Endodermal cell (in vitro differentiated cells): ENCODE measurements around the gene MKS1. TPM values are rescaled to one million over a fixed set of nuclear protein-coding genes. Genes with fewer than 3 reads are reported as not detected.

ENCODE experiments used
- DNase-seq: peaks from one replicate; pipeline ENCODE4 v3.0.0-alpha.2; 2017
- H3K27ac ChIP-seq: 2 replicates; pipeline ENCODE4 v1.5.1; 2013; ENCODE audit warnings: mild to moderate bottlenecking, low read depth, low read length, moderate library complexity
- H3K27me3 ChIP-seq: 2 replicates; pipeline ENCODE4 v1.6.1; 2013; ENCODE audit warnings: mild to moderate bottlenecking, low read length, moderate library complexity; ENCODE audit not compliant: insufficient read depth, control insufficient read depth, poor library complexity, severe bottlenecking
- H3K36me3 ChIP-seq: 2 replicates; pipeline ENCODE4 v1.7.0; 2013; ENCODE audit warnings: mild to moderate bottlenecking, low read length, moderate library complexity; ENCODE audit not compliant: control insufficient read depth, insufficient read depth
- H3K4me1 ChIP-seq: one replicate; pipeline ENCODE4 v1.7.0; 2013; ENCODE audit warnings: low read length; ENCODE audit not compliant: control insufficient read depth, insufficient read depth
- H3K4me3 ChIP-seq: 2 replicates; pipeline ENCODE4 v1.5.1; 2013; ENCODE audit warnings: mild to moderate bottlenecking, low read length, moderate library complexity
- H3K9ac ChIP-seq: 2 replicates; pipeline ENCODE4 v1.6.1; 2013; ENCODE audit warnings: mild to moderate bottlenecking, low read length, moderate library complexity; ENCODE audit not compliant: poor library complexity, severe bottlenecking; ENCODE audit errors: extremely low read depth
- H3K9me3 ChIP-seq: 2 replicates; pipeline ENCODE4 v1.6.1; 2013; ENCODE audit warnings: mild to moderate bottlenecking, low read length, moderate library complexity; ENCODE audit not compliant: control insufficient read depth
- H3K27ac Mint-ChIP-seq: 2 replicates; pipeline ENCODE4 v1.8.0; 2020; ENCODE audit warnings: mixed read lengths
- H3K27me3 Mint-ChIP-seq: 2 replicates; pipeline ENCODE4 v1.8.0; 2021; ENCODE audit warnings: mild to moderate bottlenecking, mixed read lengths; ENCODE audit not compliant: insufficient read depth
- H3K36me3 Mint-ChIP-seq: 2 replicates; pipeline ENCODE4 v1.8.0; 2020; ENCODE audit warnings: low read depth, mixed read lengths
- H3K4me1 Mint-ChIP-seq: 2 replicates; pipeline ENCODE4 v1.8.0; 2020; ENCODE audit warnings: mixed read lengths
- H3K4me3 Mint-ChIP-seq: 2 replicates; pipeline ENCODE4 v1.8.0; 2020; ENCODE audit warnings: mild to moderate bottlenecking, moderate library complexity, mixed read lengths
- H3K9me3 Mint-ChIP-seq: 2 replicates; pipeline ENCODE4 v1.8.0; 2020; ENCODE audit warnings: mild to moderate bottlenecking, mixed read lengths
- WGBS, 2 experiments: methylation state at CpG; one replicate each; pipeline versions ENCODE4 v1.1.5 to v1.1.7; 2013; ENCODE audit warnings: missing lambda C conversion rate in 2 of 2, mixed read lengths in 1 of 2; ENCODE audit not compliant: insufficient coverage in 1 of 2, insufficient read length in 1 of 2; 5-methylcytosine and 5-hydroxymethylcytosine counted together
- total RNA-seq, 2 donors: library from RNA; stranded (reverse); fragmentation: NEBNext Ultra II Directional in 1 of 2; extraction: Animal tissue kit (Norgen Biotek cat#: 25700) in 1 of 2; gene quantifications; 2 replicates in 1 of 2; 3 replicates in 1 of 2; pipeline ENCODE4 v1.2.1, GENCODE V29; 2021
- TF ChIP-seq, protein P1 (sequence below): fragments of 200-600 bp; sonication (generic); conservative IDR thresholded peaks from 2 replicates; pipeline ENCODE4 v1.5.0; 2021; ENCODE audit warnings: antibody characterized with exemption, mild to moderate bottlenecking

Gene MKS1
- total RNA-seq, 2 donors from 2014 or later: 31.8 to 32.2 TPM

DNA sequence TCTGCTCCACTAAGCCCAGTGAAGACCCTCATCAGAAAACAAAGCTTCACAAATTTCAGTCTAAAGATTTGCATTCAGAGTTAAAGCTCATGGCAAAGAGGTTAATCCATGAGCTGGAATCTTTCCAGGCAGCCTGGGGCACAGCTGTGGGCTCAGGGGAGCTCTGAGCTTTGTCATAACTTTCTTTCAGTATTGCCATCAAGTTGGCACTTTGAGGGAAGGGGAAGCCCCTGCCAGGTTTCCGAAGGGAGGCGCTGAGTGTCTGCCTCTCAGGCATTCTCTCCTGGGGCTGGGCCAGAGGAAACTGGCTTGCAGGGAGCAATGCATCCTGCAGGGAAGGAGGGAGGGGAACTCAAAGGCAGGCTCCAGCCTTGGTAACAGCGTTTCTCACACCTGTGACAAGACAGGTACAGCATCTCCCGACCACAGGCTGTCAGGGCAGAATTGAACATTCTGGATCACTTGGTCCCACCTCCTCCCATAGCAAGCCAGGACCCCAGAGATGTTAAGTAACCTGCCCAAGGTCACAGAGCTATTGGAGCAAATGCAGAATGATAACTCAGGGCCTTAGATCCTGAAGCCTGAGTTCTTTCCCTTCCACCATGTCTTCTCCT is 23.2 kb upstream of the MKS1 start:
- H3K4me1 Mint-ChIP-seq: no peaks in the 10 kb centered on the region
- peak; percentile 85 for DNase-seq
- no peaks in the 10 kb centered on the region for H3K9me3 Mint-ChIP-seq
- H3K36me3 ChIP-seq: no peaks in the 10 kb centered on the region
- no peak overlapping the region for H3K4me3 ChIP-seq
- H3K27ac ChIP-seq: no peak overlapping the region
- TF ChIP-seq, protein P1, sequence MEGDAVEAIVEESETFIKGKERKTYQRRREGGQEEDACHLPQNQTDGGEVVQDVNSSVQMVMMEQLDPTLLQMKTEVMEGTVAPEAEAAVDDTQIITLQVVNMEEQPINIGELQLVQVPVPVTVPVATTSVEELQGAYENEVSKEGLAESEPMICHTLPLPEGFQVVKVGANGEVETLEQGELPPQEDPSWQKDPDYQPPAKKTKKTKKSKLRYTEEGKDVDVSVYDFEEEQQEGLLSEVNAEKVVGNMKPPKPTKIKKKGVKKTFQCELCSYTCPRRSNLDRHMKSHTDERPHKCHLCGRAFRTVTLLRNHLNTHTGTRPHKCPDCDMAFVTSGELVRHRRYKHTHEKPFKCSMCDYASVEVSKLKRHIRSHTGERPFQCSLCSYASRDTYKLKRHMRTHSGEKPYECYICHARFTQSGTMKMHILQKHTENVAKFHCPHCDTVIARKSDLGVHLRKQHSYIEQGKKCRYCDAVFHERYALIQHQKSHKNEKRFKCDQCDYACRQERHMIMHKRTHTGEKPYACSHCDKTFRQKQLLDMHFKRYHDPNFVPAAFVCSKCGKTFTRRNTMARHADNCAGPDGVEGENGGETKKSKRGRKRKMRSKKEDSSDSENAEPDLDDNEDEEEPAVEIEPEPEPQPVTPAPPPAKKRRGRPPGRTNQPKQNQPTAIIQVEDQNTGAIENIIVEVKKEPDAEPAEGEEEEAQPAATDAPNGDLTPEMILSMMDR: no peak
- no peak overlapping the region for H3K9ac ChIP-seq
- H3K27ac Mint-ChIP-seq: no peak overlapping the region
- WGBS, 2 experiments: 28% methylated on average over 4 of the region's 4 CpGs; no CpG with 5 or more reads in 1 of the 2 experiments
- no peaks in the 10 kb centered on the region for H3K4me1 ChIP-seq
- H3K27me3 Mint-ChIP-seq: peaks cover 95% of the 10 kb centered on the region
- H3K9me3 ChIP-seq: no peaks in the 10 kb centered on the region
- no peak overlapping the region for H3K4me3 Mint-ChIP-seq
- peaks cover 92% of the 10 kb centered on the region for H3K27me3 ChIP-seq
- H3K36me3 Mint-ChIP-seq: no peaks in the 10 kb centered on the region

DNA sequence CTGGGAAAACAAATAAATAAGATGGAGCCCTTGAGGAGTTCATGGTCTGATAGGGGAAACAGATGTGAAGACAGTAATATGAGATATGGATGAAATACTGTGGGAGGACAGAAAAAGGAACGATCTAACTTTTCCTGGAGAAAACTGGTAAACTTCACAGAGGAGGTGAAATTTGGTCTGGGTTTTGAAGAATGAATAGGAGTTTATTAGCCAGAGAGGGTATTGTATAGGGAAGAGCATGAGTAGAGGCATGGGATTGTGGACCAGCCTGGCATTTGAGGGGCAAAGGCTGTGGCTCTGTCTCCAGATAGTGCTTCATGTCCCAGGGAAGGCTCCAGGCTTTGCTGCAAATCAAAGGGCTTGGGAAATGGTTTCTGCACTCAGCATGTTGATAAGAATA is 20.9 kb upstream of the MKS1 start:
- Mint-ChIP-seq H3K36me3 (no peaks in the 10 kb centered on the region), H3K4me1 (no peaks in the 10 kb centered on the region), H3K27ac (no peak overlapping the region), H3K4me3 (no peak overlapping the region), H3K27me3 (peaks cover 97% of the 10 kb centered on the region), H3K9me3 (no peaks in the 10 kb centered on the region)
- DNase-seq: peak; percentile 20
- TF ChIP-seq, protein P1: no peak
- Histone ChIP-seq H3K9me3 (no peaks in the 10 kb centered on the region), H3K27ac (no peak overlapping the region), H3K9ac (no peak overlapping the region), H3K36me3 (no peaks in the 10 kb centered on the region), H3K4me1 (no peaks in the 10 kb centered on the region), H3K4me3 (no peak overlapping the region), H3K27me3 (peaks cover 95% of the 10 kb centered on the region)
- WGBS, 2 experiments: 91 to 100% methylated on average over 1 of the region's 1 CpG

DNA sequence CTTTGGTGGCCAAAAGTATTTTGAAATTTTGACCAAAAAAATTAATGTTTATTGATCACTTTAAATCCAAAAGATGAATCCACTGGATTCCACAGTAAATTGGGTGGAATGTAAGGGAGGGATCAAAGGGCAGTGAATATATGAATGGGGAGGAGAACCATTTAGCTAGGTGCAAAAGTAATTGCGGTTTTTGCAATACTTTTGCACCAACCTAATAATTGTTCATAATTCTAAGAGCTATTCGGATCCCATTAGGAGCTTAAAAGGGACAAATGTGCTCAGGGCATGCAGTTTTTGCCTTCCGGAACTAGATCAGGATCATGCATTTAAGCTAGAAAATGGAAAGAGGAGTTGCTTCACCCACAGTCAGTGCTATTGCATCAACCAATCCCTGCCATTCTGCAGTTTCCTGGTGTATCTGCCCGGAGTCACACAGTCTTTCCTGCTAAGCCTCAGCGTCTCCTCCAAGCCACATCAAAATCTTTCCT is 19.1 kb upstream of the MKS1 start, which contains the start of gene LPO:
TSS of gene LPO (plus strand) at position 438 of the 488 bp plus-strand sequence. CDS start 4,396 bp downstream, outside the sequence.
- H3K27me3 Mint-ChIP-seq: peaks cover 93% of the 10 kb centered on the region
- Histone ChIP-seq H3K9me3 (no peaks in the 10 kb centered on the region), H3K27ac (no peak within 1 kb of the TSS), H3K4me1 (no peaks in the 10 kb centered on the region), H3K36me3 (no peaks in the 10 kb centered on the region), H3K9ac (no peak within 1 kb of the TSS), H3K4me3 (no peak within 1 kb of the TSS), H3K27me3 (peaks cover 91% of the 10 kb centered on the region)
- no peaks in the 10 kb centered on the region for H3K36me3 Mint-ChIP-seq
- peak; percentile 37 for DNase-seq
- 80 to 93% methylated on average over 3 to 5 of the region's 5 CpGs for WGBS, 2 experiments
- no peaks in the 10 kb centered on the region for H3K4me1 Mint-ChIP-seq
- H3K9me3 Mint-ChIP-seq: no peaks in the 10 kb centered on the region
- TF ChIP-seq, protein P1: no peak
- H3K4me3 Mint-ChIP-seq: no peak within 1 kb of the TSS
- no peak within 1 kb of the TSS for H3K27ac Mint-ChIP-seq
